Measurements from ENCODE around the gene STXBP3. TPM values are rescaled to one million over a fixed set of nuclear protein-coding genes. Genes with fewer than 3 reads are reported as not detected.

The STXBP3 gene
- total and polyA plus RNA-seq, 2 of the 8 experiments (the other 6 are each of a cell fraction or from before 2014, with no cell fraction given): 6.0 to 38.5 TPM

GRCh38 chr1:108722292-108722691, 24.2 kb upstream of the STXBP3 start:
- Histone ChIP-seq H2BK15ac (ENCODE audit: low read length) (no peak overlapping the region), H4K5ac (ENCODE audit: insufficient read length, low read depth, low read length) (no peak overlapping the region), H3K23ac (ENCODE audit: insufficient read length) (no peak overlapping the region), H3K4me2 (ENCODE audit: insufficient read depth in 1 of 2, low read depth in 2 of 2, low read length in 2 of 2) (no peak overlapping the region), H2BK5ac (ENCODE audit: low read depth, low read length) (no peak overlapping the region), H3K9me3 (ENCODE audit: insufficient read depth in 2 of 2, low read depth in 1 of 2, low read length in 1 of 2) (no peaks in the 10 kb centered on the region), H2AFZ (ENCODE audit: low read length) (no peak overlapping the region), H3K56ac (replicated peaks; ENCODE audit: insufficient read length, low read depth, low read length) (no peak overlapping the region), H3K23me2 (ENCODE audit: low read depth, low read length) (no peaks in the 10 kb centered on the region; the same call in 1 of the 2 replicates), H3K18ac (ENCODE audit: extremely low read depth, low read length) (no peak overlapping the region), H3K14ac (ENCODE audit: insufficient read length) (no peak overlapping the region), H2BK120ac (replicated peaks; ENCODE audit: low read depth, low read length) (no peak overlapping the region), H3K27me3 (replicated peaks in 1 of 4; ENCODE audit: control insufficient read depth in 3 of 4, extremely low read depth in 1 of 4, insufficient read depth in 3 of 4, low read length in 3 of 4) (no peaks in the 10 kb centered on the region), H3K79me1 (ENCODE audit: low read depth, low read length) (no peaks in the 10 kb centered on the region; the same call in 1 of the 2 replicates), H2AK5ac (ENCODE audit: low read depth, low read length) (no peak overlapping the region), H4K20me1 (replicated peaks in 1 of 2; ENCODE audit: control insufficient read depth in 1 of 2, insufficient read depth in 2 of 2, low read length in 2 of 2) (no peaks in the 10 kb centered on the region), H3K27ac (ENCODE audit: low read depth, low read length) (no peak overlapping the region), H2BK12ac (ENCODE audit: low read depth, low read length) (no peak overlapping the region), H3K4ac (replicated peaks; ENCODE audit: insufficient read length, low read depth, low read length) (no peak overlapping the region), H3K36me3 (ENCODE audit: control insufficient read depth in 2 of 4, insufficient read depth in 4 of 4, low read length in 3 of 4) (no peaks in the 10 kb centered on the region), H3K79me2 (ENCODE audit: control insufficient read depth in 1 of 2, insufficient read depth in 2 of 2, low read length in 2 of 2) (no peaks in the 10 kb centered on the region), H2BK20ac (ENCODE audit: low read length) (no peak overlapping the region), H4K91ac (replicated peaks; ENCODE audit: insufficient read length, low read length) (no peak overlapping the region), H4K8ac (ENCODE audit: extremely low read depth, insufficient read depth, low read length) (no peak overlapping the region), H3K9ac (replicated peaks in 1 of 4; ENCODE audit: extremely low read depth in 1 of 4, low read depth in 3 of 4, low read length in 3 of 4) (peak overlapping the region in 1 of 4 experiments; percentile 34; a peak in 1 of 7 replicates), H3K4me1 (replicated peaks in 1 of 4; ENCODE audit: control insufficient read depth in 3 of 4, insufficient read depth in 4 of 4, low read length in 3 of 4) (peaks cover 0 to 5% (median 0%) of the 10 kb centered on the region in 4 experiments; a peak in 1 of 7 replicates), H3K4me3 (ENCODE audit: extremely low read depth in 1 of 4, insufficient read depth in 2 of 4, low read depth in 3 of 4, low read length in 4 of 4) (no peak overlapping the region)
- DNase-seq (ENCODE audit: low read depth in 1 of 2, low spot score in 2 of 2): no peak
- POLR2A ChIA-PET (ENCODE audit: partially characterized antibody): interaction anchor here (0.9 to 1.9 kb wide), 3 partner anchors 14 to 19 kb away, joined by 3 to 5 read pairs (median 4); no protein-coding TSS in a partner anchor
- CTCF ChIA-PET (ENCODE audit: partially characterized antibody): interaction anchor here (4.8 kb wide), 1 partner anchor 11 kb away, joined by 29 read pairs; the partner anchor contains the start of gene FNDC7
- 70% methylated on average over 6 of the region's 6 CpGs; no CpG with 5 or more reads in 1 of the 2 experiments for WGBS, 2 experiments (ENCODE audit: extremely low coverage in 1 of 2, insufficient coverage in 1 of 2, insufficient read length in 1 of 2, insufficient replicate concordance in 2 of 2, low coverage in 1 of 2, low lambda C conversion rate in 2 of 2, missing lambda C conversion rate in 1 of 2)
- FAIRE-seq: no peak
- TF ChIP-seq SP2 (IDR thresholded peaks at IDR 0.05; ENCODE audit: low read length) (no peak), ATF2 (IDR thresholded peaks at IDR 0.05; ENCODE audit: low read length) (no peak), KDM5A (IDR thresholded peaks at IDR 0.05; ENCODE audit: low read length) (no peak), E2F6 (IDR thresholded peaks at IDR 0.05) (no peak), RNF2 (IDR thresholded peaks at IDR 0.05; ENCODE audit: borderline replicate concordance, low read depth, low read length, missing control alignments, poor library complexity, severe bottlenecking) (no peak), MAFK (IDR thresholded peaks at IDR 0.05; ENCODE audit: low read depth, low read length) (no peak)
